ENCODE results near the gene PPP4R3C. TPM values are rescaled to one million over a fixed set of nuclear protein-coding genes. Genes with fewer than 3 reads are reported as not detected.
"Not testable (repeated sequence)": the region's sequence is repeated elsewhere in the genome, so short reads cannot be mapped to it uniquely, and the experiment has no call there.

Gene PPP4R3C
- total RNA-seq, 1 donor from 2014 or later: not detected

- no peak for DNase-seq
Measured at GRCh38 chrX:27451324-27451723, 11.8 kb downstream of the PPP4R3C start.

GRCh38 chrX:27446423-27446822 is 16.7 kb downstream of the PPP4R3C start:
- H3K27ac Mint-ChIP-seq (ENCODE audit: unreplicated experiment): no peak overlapping the region

More at GRCh38 chrX:27451324-27451723, 11.8 kb downstream of the PPP4R3C start:
- Mint-ChIP-seq H3K9me3 (ENCODE audit: unreplicated experiment) (no peaks in the 10 kb centered on the region), H3K4me1 (ENCODE audit: low read depth, unreplicated experiment) (no peaks in the 10 kb centered on the region), H3K4me3 (ENCODE audit: unreplicated experiment) (no peak overlapping the region), H3K36me3 (ENCODE audit: unreplicated experiment) (no peaks in the 10 kb centered on the region), H3K27me3 (ENCODE audit: unreplicated experiment) (no peaks in the 10 kb centered on the region), H3K27ac (ENCODE audit: unreplicated experiment) (no peak overlapping the region)
- TF ChIP-seq CTCF (IDR thresholded peaks at IDR 0.05; ENCODE audit: partially characterized antibody, unreplicated experiment): no peak

GRCh38 chrX:27445438-27445837 is 17.7 kb downstream of the PPP4R3C start:
- TF ChIP-seq CTCF (IDR thresholded peaks at IDR 0.05; ENCODE audit: partially characterized antibody, unreplicated experiment): no peak
- no peaks in the 10 kb centered on the region for H3K4me1 Mint-ChIP-seq (ENCODE audit: low read depth, unreplicated experiment)
- no peaks in the 10 kb centered on the region for H3K9me3 Mint-ChIP-seq (ENCODE audit: unreplicated experiment)
- DNase-seq: no peak
- no peaks in the 10 kb centered on the region for H3K27me3 Mint-ChIP-seq (ENCODE audit: unreplicated experiment)
- H3K36me3 Mint-ChIP-seq (ENCODE audit: unreplicated experiment): no peaks in the 10 kb centered on the region
- no peak overlapping the region for H3K27ac Mint-ChIP-seq (ENCODE audit: unreplicated experiment)
- H3K4me3 Mint-ChIP-seq (ENCODE audit: unreplicated experiment): no peak overlapping the region

More at GRCh38 chrX:27446423-27446822, 16.7 kb downstream of the PPP4R3C start:
- Mint-ChIP-seq H3K4me1 (ENCODE audit: low read depth, unreplicated experiment) (no peaks in the 10 kb centered on the region), H3K27me3 (ENCODE audit: unreplicated experiment) (no peaks in the 10 kb centered on the region), H3K36me3 (ENCODE audit: unreplicated experiment) (no peaks in the 10 kb centered on the region), H3K9me3 (ENCODE audit: unreplicated experiment) (no peaks in the 10 kb centered on the region), H3K4me3 (ENCODE audit: unreplicated experiment) (no peak overlapping the region)
- TF ChIP-seq CTCF (IDR thresholded peaks at IDR 0.05; ENCODE audit: partially characterized antibody, unreplicated experiment): no peak
- DNase-seq: no peak

GRCh38 chrX:27444093-27444908 is 18.8 kb downstream of the PPP4R3C start:
- Mint-ChIP-seq H3K4me3 (ENCODE audit: unreplicated experiment) (no peak overlapping the region), H3K9me3 (ENCODE audit: unreplicated experiment) (no peaks in the 10 kb centered on the region), H3K4me1 (ENCODE audit: low read depth, unreplicated experiment) (no peaks in the 10 kb centered on the region), H3K27ac (ENCODE audit: unreplicated experiment) (no peak overlapping the region), H3K27me3 (ENCODE audit: unreplicated experiment) (no peaks in the 10 kb centered on the region), H3K36me3 (ENCODE audit: unreplicated experiment) (no peaks in the 10 kb centered on the region)
- TF ChIP-seq CTCF (IDR thresholded peaks at IDR 0.05; ENCODE audit: partially characterized antibody, unreplicated experiment): no peak
- no peak for DNase-seq

- H3K27me3 Mint-ChIP-seq (ENCODE audit: unreplicated experiment); H3K9me3 Mint-ChIP-seq (ENCODE audit: unreplicated experiment); H3K27ac Mint-ChIP-seq (ENCODE audit: unreplicated experiment); H3K4me1 Mint-ChIP-seq (ENCODE audit: low read depth, unreplicated experiment); H3K4me3 Mint-ChIP-seq (ENCODE audit: unreplicated experiment); H3K36me3 Mint-ChIP-seq (ENCODE audit: unreplicated experiment); DNase-seq: not testable (repeated sequence)
Measured at GRCh38 chrX:27442392-27442791, 20.7 kb downstream of the PPP4R3C start.
